IMR-90 (cell line): ENCODE measurements around the gene RAB1B. TPM values are rescaled to one million over a fixed set of nuclear protein-coding genes. Genes with fewer than 3 reads are reported as not detected.

Source experiments
- ATAC-seq: fragments of 200-7000 bp; cut with Tn5 transposase; 2 replicates; pipeline ENCODE4 v1.9.1; 2020; ENCODE audit warnings: low read depth, mild to moderate bottlenecking, moderate library complexity
- BruUV-seq: library from RNA; stranded (reverse); fragments of 400-500 nt; replicated peaks from 2 replicates; lab custom pipeline; 2021; lab: Mats Ljungman, UMichigan
- CTCF ChIA-PET: fragments of 300-600 bp; formaldehyde crosslinking; extraction: SDS; loops from one replicate; lab custom pipeline; 2021; ENCODE audit warnings: antibody characterized with exemption; lab: Yijun Ruan, JAX
- POLR2A ChIA-PET: fragments of 300-600 bp; sonication (Branson Sonifier 250); formaldehyde crosslinking; loops from one replicate; lab custom pipeline; 2022; ENCODE audit warnings: antibody characterized with exemption; ENCODE audit not compliant: unreplicated experiment; lab: Charles Lee
- DNase-seq: peaks from one replicate; pipeline ENCODE4 v3.0.0; 2013
- H2AFZ ChIP-seq: replicated peaks from 2 replicates; pipeline ENCODE3; 2013; ENCODE audit warnings: low read length, mild to moderate bottlenecking; ENCODE audit not compliant: poor library complexity
- H2AK5ac ChIP-seq: 2 replicates; pipeline ENCODE4 v1.6.1; 2013; ENCODE audit warnings: low read depth, low read length, inconsistent platforms
- H2AK9ac ChIP-seq: replicated peaks from 2 replicates; pipeline ENCODE3; 2013; ENCODE audit warnings: mild to moderate bottlenecking, low read depth, low read length, moderate library complexity; ENCODE audit not compliant: poor library complexity
- H2BK120ac ChIP-seq: 2 replicates; pipeline ENCODE4 v1.6.1; 2013; ENCODE audit warnings: low read depth, low read length, inconsistent platforms
- H2BK15ac ChIP-seq: 3 replicates; pipeline ENCODE4 v1.6.1; 2013; ENCODE audit warnings: low read depth, low read length, inconsistent platforms
- H2BK20ac ChIP-seq: 2 replicates; pipeline ENCODE4 v1.6.1; 2013; ENCODE audit warnings: low read depth, mild to moderate bottlenecking, inconsistent platforms, low read length, moderate library complexity
- H2BK5ac ChIP-seq: 2 replicates; pipeline ENCODE4 v1.6.1; 2013; ENCODE audit warnings: mild to moderate bottlenecking, low read depth, low read length, inconsistent platforms; ENCODE audit not compliant: poor library complexity, severe bottlenecking
- H3K14ac ChIP-seq: replicated peaks from 2 replicates; pipeline ENCODE4 v1.6.1; 2013; ENCODE audit warnings: low read depth, low read length, inconsistent platforms
- H3K18ac ChIP-seq: 2 replicates; pipeline ENCODE4 v1.6.1; 2013; ENCODE audit warnings: low read depth, low read length, control low read depth
- H3K23ac ChIP-seq: 2 replicates; pipeline ENCODE4 v1.6.1; 2013; ENCODE audit warnings: low read depth, low read length, inconsistent platforms
- H3K27ac ChIP-seq: 2 replicates; pipeline ENCODE4 v1.5.1; 2013; ENCODE audit warnings: mild to moderate bottlenecking, control low read depth, low read length; ENCODE audit not compliant: insufficient read depth
- H3K27me3 ChIP-seq: 2 replicates; pipeline ENCODE4 v1.6.1; 2013; ENCODE audit warnings: low read length; ENCODE audit not compliant: control insufficient read depth, insufficient read depth
- H3K36me3 ChIP-seq: 2 replicates; pipeline ENCODE4 v1.6.1; 2013; ENCODE audit warnings: low read length, mixed read lengths; ENCODE audit not compliant: control insufficient read depth, insufficient read depth
- H3K4ac ChIP-seq: 2 replicates; pipeline ENCODE4 v1.6.1; 2013; ENCODE audit warnings: low read depth, low read length, inconsistent platforms
- H3K4me1 ChIP-seq: 2 replicates; pipeline ENCODE4 v1.6.1; 2013; ENCODE audit warnings: low read length, mixed read lengths; ENCODE audit not compliant: control insufficient read depth, insufficient read depth
- H3K4me2 ChIP-seq: 2 replicates; pipeline ENCODE4 v1.6.1; 2013; ENCODE audit warnings: low read depth, mild to moderate bottlenecking, control low read depth, low read length, moderate library complexity
- H3K4me3 ChIP-seq: 2 replicates; pipeline ENCODE4 v1.5.1; 2013; ENCODE audit warnings: low read depth, mild to moderate bottlenecking, control low read depth, low read length, moderate library complexity; ENCODE audit not compliant: insufficient read depth
- H3K56ac ChIP-seq: 2 replicates; pipeline ENCODE4 v1.6.1; 2013; ENCODE audit warnings: low read length, inconsistent platforms; ENCODE audit not compliant: insufficient read depth; ENCODE audit errors: extremely low read depth
- H3K79me1 ChIP-seq, 2 experiments: 2 replicates each; pipeline ENCODE4 v1.6.1; 2013; ENCODE audit warnings: low read length in 2 of 2, inconsistent platforms in 1 of 2, low read depth in 1 of 2
- H3K9ac ChIP-seq: 2 replicates; pipeline ENCODE4 v1.6.1; 2013; ENCODE audit warnings: low read depth, low read length, control low read depth
- H3K9me1 ChIP-seq: 2 replicates; pipeline ENCODE4 v1.6.1; 2013; ENCODE audit warnings: low read length, inconsistent platforms; ENCODE audit not compliant: insufficient read depth
- H3K9me3 ChIP-seq: 2 replicates; pipeline ENCODE4 v1.6.1; 2013; ENCODE audit warnings: low read length; ENCODE audit not compliant: control insufficient read depth, insufficient read depth
- H4K20me1 ChIP-seq: 2 replicates; pipeline ENCODE4 v1.6.1; 2013; ENCODE audit warnings: low read length, inconsistent platforms; ENCODE audit not compliant: insufficient read depth
- H4K5ac ChIP-seq: 2 replicates; pipeline ENCODE4 v1.6.1; 2013; ENCODE audit warnings: mild to moderate bottlenecking, low read depth, low read length, control low read depth
- H4K8ac ChIP-seq, 2 experiments: 2 replicates each; pipeline ENCODE4 v1.6.1; 2013; ENCODE audit warnings: low read depth in 2 of 2, low read length in 2 of 2, control low read depth in 1 of 2, inconsistent platforms in 1 of 2
- H4K91ac ChIP-seq: 2 replicates; pipeline ENCODE4 v1.6.1; 2013; ENCODE audit warnings: low read depth, low read length, inconsistent platforms; ENCODE audit not compliant: insufficient read depth
- CHD1 ChIP-seq: IDR thresholded peaks from 2 replicates; pipeline ENCODE4 v1.6.1; 2012; ENCODE audit warnings: low read depth, low read length, improper control_type of control experiment
- ELK1 ChIP-seq: fragments of 150-350 bp; IDR thresholded peaks from 2 replicates; pipeline ENCODE4 v1.6.1; 2016; ENCODE audit warnings: low read depth, mild to moderate bottlenecking, low read length, moderate library complexity, borderline replicate concordance
- FOS ChIP-seq: fragments of 150-350 bp; IDR thresholded peaks from 2 replicates; pipeline ENCODE4 v1.6.1; 2016; ENCODE audit warnings: low read depth, low read length
- MAFK ChIP-seq: IDR thresholded peaks from 2 replicates; pipeline ENCODE4 v1.6.1; 2012; ENCODE audit warnings: low read depth, low read length, improper control_type of control experiment
- MAZ ChIP-seq: IDR thresholded peaks from 2 replicates; pipeline ENCODE4 v1.6.1; 2012; ENCODE audit warnings: low read depth, mild to moderate bottlenecking, low read length, improper control_type of control experiment, moderate library complexity, borderline replicate concordance
- MXI1 ChIP-seq: IDR thresholded peaks from 2 replicates; pipeline ENCODE4 v1.6.1; 2012; ENCODE audit warnings: low read depth, mild to moderate bottlenecking, low read length, moderate library complexity, borderline replicate concordance
- RCOR1 ChIP-seq: IDR thresholded peaks from 2 replicates; pipeline ENCODE4 v1.6.1; 2012; ENCODE audit warnings: mild to moderate bottlenecking, low read length, improper control_type of control experiment; ENCODE audit not compliant: insufficient replicate concordance
- SMC3 ChIP-seq: fragments of 150-350 bp; IDR thresholded peaks from 2 replicates; pipeline ENCODE4 v1.6.1; 2016; ENCODE audit warnings: low read depth, mild to moderate bottlenecking, antibody characterized with exemption, low read length, moderate library complexity
- USF2 ChIP-seq: fragments of 150-350 bp; IDR thresholded peaks from 2 replicates; pipeline ENCODE4 v1.6.1; 2017; ENCODE audit warnings: mild to moderate bottlenecking, antibody characterized with exemption, low read length, low read depth
- WGBS, 2 experiments: methylation state at CpG; one replicate each; pipeline versions ENCODE4 v1.1.5 to v1.1.7; 2013; ENCODE audit warnings: missing lambda C conversion rate in 2 of 2; ENCODE audit not compliant: insufficient read length in 1 of 2; ENCODE audit errors: extremely low coverage in 2 of 2; 5-methylcytosine and 5-hydroxymethylcytosine counted together
- dilution Hi-C: fragments of 300-500 bp; cut with HindIII; formaldehyde crosslinking; loops from one replicate; pipeline ENCODE4 v1.14.3; 2018; ENCODE audit warnings: low sequenced_read_pairs; ENCODE audit not compliant: unreplicated experiment
- in situ Hi-C: fragments of 300-500 bp; cut with MboI; formaldehyde crosslinking; loops from 3 replicates; pipeline ENCODE4 v1.14.3; 2019; ENCODE audit warnings: low sequenced_read_pairs, inconsistent platforms, mixed read lengths
- intact Hi-C: fragments of 100-400 bp; cut with micrococcal nuclease; formaldehyde crosslinking; loops from 2 replicates; pipeline ENCODE4 v1.10.0; 2022
- polyA plus RNA-seq, 3 experiments: library from polyadenylated mRNA; depleted of rRNA; stranded (reverse); fragments of >200 nt; gene quantifications; 2 replicates each; pipeline ENCODE4 v1.2.3, GENCODE V29; 2012; ENCODE audit warnings: low replicate concordance in 1 of 3
- total RNA-seq: library from RNA; depleted of rRNA; stranded (reverse); fragments of >200 nt; gene quantifications from 2 replicates; pipeline ENCODE4 v1.2.3, GENCODE V29; 2012

RAB1B gene
- total and polyA plus RNA-seq, 2 of the 4 experiments (the other 2 are of a cell fraction), result 83.7 to 248 TPM

- Histone ChIP-seq H2BK5ac (peak overlapping the region; percentile 100), H3K36me3 (no peaks in the 10 kb centered on the region), H4K5ac (peak overlapping the region; percentile 88), H2AK9ac (peak overlapping the region; percentile 97), H3K56ac (peak overlapping the region; percentile 29; the same call in 1 of the 2 replicates), H4K91ac (peak overlapping the region; percentile 100), H2AFZ (peak overlapping the region; percentile 96), H3K4me2 (peak overlapping the region; percentile 12), H3K4me3 (no peak overlapping the region), H3K14ac (peak overlapping the region; percentile 96), H2AK5ac (peak overlapping the region; percentile 100), H2BK120ac (peak overlapping the region; percentile 97), H3K23ac (peak overlapping the region; percentile 91; the same call in 1 of the 2 replicates), H3K9me3 (no peaks in the 10 kb centered on the region), H3K18ac (peak overlapping the region; percentile 91), H3K9me1 (peaks cover 29% of the 10 kb centered on the region), H3K4me1 (peaks cover 43% of the 10 kb centered on the region), H3K27ac (peak overlapping the region; percentile 79), H4K8ac (peak overlapping the region; percentile 81 to 95), H3K79me1 (peaks cover 0 to 35% of the 10 kb centered on the region in 2 experiments; a peak in 3 of 4 replicates), H2BK20ac (peak overlapping the region; percentile 96), H4K20me1 (no peaks in the 10 kb centered on the region), H3K27me3 (no peaks in the 10 kb centered on the region), H2BK15ac (peak overlapping the region; percentile 99; the same call in 2 of the 3 replicates), H3K4ac (peak overlapping the region; percentile 100), H3K9ac (peak overlapping the region; percentile 18; the same call in 1 of the 2 replicates)
- dilution Hi-C loops, result no loop called here
- intact Hi-C loops, result no loop called here
- DNase-seq, result no peak
- no CpG with 5 or more reads among the region's 10 CpGs for WGBS, 2 experiments
- ChIA-PET CTCF (no interaction called here), POLR2A (no interaction called here)
- no peak for TF ChIP-seq MXI1
- no peak for TF ChIP-seq MAZ
- TF ChIP-seq MAFK, result peak; percentile 86
- no peak for TF ChIP-seq SMC3
- no peak for TF ChIP-seq CHD1
- no peak for TF ChIP-seq RCOR1
- no peak for TF ChIP-seq USF2
- TF ChIP-seq ELK1, result no peak
- TF ChIP-seq FOS, result no peak
- no TSS peak for BruUV-seq
- ATAC-seq, result peak; percentile 1; the same call in 1 of the 2 replicates
- in situ Hi-C loops, result no loop called here
These were observed 56.2 kb downstream of the RAB1B start for GRCh38 chr11:66324664-66325063.
